Smooth muscle cell of the coronary artery (primary cell): ENCODE measurements around the gene PAXIP1. TPM values are rescaled to one million over a fixed set of nuclear protein-coding genes. Genes with fewer than 3 reads are reported as not detected.

Experiments used
- total RNA-seq: library from RNA; depleted of rRNA; stranded (reverse); fragments of >200 nt; gene quantifications from 2 replicates; pipeline ENCODE4 v1.2.3, GENCODE V29; 2014; ENCODE audit warnings: low replicate concordance

PAXIP1 gene, protein sequence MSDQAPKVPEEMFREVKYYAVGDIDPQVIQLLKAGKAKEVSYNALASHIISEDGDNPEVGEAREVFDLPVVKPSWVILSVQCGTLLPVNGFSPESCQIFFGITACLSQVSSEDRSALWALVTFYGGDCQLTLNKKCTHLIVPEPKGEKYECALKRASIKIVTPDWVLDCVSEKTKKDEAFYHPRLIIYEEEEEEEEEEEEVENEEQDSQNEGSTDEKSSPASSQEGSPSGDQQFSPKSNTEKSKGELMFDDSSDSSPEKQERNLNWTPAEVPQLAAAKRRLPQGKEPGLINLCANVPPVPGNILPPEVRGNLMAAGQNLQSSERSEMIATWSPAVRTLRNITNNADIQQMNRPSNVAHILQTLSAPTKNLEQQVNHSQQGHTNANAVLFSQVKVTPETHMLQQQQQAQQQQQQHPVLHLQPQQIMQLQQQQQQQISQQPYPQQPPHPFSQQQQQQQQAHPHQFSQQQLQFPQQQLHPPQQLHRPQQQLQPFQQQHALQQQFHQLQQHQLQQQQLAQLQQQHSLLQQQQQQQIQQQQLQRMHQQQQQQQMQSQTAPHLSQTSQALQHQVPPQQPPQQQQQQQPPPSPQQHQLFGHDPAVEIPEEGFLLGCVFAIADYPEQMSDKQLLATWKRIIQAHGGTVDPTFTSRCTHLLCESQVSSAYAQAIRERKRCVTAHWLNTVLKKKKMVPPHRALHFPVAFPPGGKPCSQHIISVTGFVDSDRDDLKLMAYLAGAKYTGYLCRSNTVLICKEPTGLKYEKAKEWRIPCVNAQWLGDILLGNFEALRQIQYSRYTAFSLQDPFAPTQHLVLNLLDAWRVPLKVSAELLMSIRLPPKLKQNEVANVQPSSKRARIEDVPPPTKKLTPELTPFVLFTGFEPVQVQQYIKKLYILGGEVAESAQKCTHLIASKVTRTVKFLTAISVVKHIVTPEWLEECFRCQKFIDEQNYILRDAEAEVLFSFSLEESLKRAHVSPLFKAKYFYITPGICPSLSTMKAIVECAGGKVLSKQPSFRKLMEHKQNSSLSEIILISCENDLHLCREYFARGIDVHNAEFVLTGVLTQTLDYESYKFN
- 4.5 and 5.1 TPM in 2 replicates for total RNA-seq

GRCh38 chr7:155003092-155003375, at the start of gene PAXIP1:
TSS of gene PAXIP1 (minus strand) at chr7:155003124. CDS start at chr7:155002929, 195 bp downstream.

Other genes with a start within 250 kb of the PAXIP1 start
- not detected in 2 replicates for gene HTR5A, start 67.2 kb upstream of the PAXIP1 start, total RNA-seq